ENCODE results near the gene SMC3.
"Not testable (repeated sequence)": the region's sequence is repeated elsewhere in the genome, so short reads cannot be mapped to it uniquely, and the experiment has no call there.

DNA sequence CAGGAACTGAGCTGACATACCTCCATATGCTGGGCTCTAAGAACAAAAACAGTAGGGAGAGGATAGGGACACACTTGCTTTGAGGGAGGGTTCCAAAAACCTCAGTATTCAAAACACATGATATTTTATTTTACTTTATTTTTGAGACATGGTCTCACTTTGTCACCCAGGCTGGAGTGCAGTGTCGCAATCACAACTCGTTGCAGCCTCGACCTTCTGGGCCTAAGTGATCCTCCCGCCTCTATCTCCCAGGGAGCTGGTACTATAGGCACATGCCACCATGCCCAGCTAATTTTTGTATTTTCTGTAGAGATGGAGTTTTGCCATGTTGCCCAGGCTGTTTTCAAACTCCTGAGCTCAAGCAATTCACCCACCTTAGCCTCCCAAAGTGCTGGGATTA is 34.9 kb upstream of the SMC3 start:
- TF ChIP-seq, protein P1, sequence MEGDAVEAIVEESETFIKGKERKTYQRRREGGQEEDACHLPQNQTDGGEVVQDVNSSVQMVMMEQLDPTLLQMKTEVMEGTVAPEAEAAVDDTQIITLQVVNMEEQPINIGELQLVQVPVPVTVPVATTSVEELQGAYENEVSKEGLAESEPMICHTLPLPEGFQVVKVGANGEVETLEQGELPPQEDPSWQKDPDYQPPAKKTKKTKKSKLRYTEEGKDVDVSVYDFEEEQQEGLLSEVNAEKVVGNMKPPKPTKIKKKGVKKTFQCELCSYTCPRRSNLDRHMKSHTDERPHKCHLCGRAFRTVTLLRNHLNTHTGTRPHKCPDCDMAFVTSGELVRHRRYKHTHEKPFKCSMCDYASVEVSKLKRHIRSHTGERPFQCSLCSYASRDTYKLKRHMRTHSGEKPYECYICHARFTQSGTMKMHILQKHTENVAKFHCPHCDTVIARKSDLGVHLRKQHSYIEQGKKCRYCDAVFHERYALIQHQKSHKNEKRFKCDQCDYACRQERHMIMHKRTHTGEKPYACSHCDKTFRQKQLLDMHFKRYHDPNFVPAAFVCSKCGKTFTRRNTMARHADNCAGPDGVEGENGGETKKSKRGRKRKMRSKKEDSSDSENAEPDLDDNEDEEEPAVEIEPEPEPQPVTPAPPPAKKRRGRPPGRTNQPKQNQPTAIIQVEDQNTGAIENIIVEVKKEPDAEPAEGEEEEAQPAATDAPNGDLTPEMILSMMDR (IDR thresholded peaks at IDR 0.05; ENCODE audit: low read depth, low read length, missing input control) = not testable (repeated sequence)
- TF ChIP-seq, protein P2, sequence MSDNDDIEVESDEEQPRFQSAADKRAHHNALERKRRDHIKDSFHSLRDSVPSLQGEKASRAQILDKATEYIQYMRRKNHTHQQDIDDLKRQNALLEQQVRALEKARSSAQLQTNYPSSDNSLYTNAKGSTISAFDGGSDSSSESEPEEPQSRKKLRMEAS (IDR thresholded peaks at IDR 0.05) = not testable (repeated sequence)
- not testable (repeated sequence) for TF ChIP-seq EGR1 (IDR thresholded peaks at IDR 0.05; ENCODE audit: low read depth in 2 of 2); YY1 (IDR thresholded peaks at IDR 0.05); REST (IDR thresholded peaks at IDR 0.05); ZBTB33 (IDR thresholded peaks at IDR 0.05); RAD21 (IDR thresholded peaks at IDR 0.05); GABPA (IDR thresholded peaks at IDR 0.05 in 1 of 2, conservative IDR thresholded peaks at IDR 0.05 in 1 of 2)
- TF ChIP-seq, protein P3, sequence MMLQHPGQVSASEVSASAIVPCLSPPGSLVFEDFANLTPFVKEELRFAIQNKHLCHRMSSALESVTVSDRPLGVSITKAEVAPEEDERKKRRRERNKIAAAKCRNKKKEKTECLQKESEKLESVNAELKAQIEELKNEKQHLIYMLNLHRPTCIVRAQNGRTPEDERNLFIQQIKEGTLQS (IDR thresholded peaks at IDR 0.05) = not testable (repeated sequence)
